HFFc6 (cell line): Measurements from ENCODE around the gene ELL2. TPM values are rescaled to one million over a fixed set of nuclear protein-coding genes. Genes with fewer than 3 reads are reported as not detected.
A peak's percentile ranks its signal among the peaks of the same experiment; 100 is the strongest.

Experiments
- DNase-seq: peaks from one replicate; pipeline ENCODE4 v3.0.0-alpha.2; 2018
- H3K27ac Mint-ChIP-seq: 2 replicates; pipeline ENCODE4 v1.8.0; 2020; ENCODE audit warnings: mild to moderate bottlenecking, mixed read lengths
- H3K27me3 Mint-ChIP-seq: 2 replicates; pipeline ENCODE4 v1.8.0; 2021; ENCODE audit warnings: mild to moderate bottlenecking, moderate library complexity, mixed read lengths; ENCODE audit not compliant: insufficient read depth
- H3K36me3 Mint-ChIP-seq: 2 replicates; pipeline ENCODE4 v1.8.0; 2021; ENCODE audit warnings: low read depth, mixed read lengths
- H3K4me1 Mint-ChIP-seq: 2 replicates; pipeline ENCODE4 v1.8.0; 2020; ENCODE audit warnings: low read depth, mixed read lengths
- H3K4me3 Mint-ChIP-seq: 2 replicates; pipeline ENCODE4 v1.8.0; 2020; ENCODE audit warnings: mild to moderate bottlenecking, moderate library complexity, mixed read lengths
- H3K9me3 Mint-ChIP-seq: 2 replicates; pipeline ENCODE4 v1.8.0; 2020; ENCODE audit warnings: mild to moderate bottlenecking, mixed read lengths
- total RNA-seq, 6 experiments: library from RNA; stranded (reverse); fragmentation: NEBNext Ultra II Directional; extraction: Animal tissue kit (Norgen Biotek cat#: 25700); gene quantifications; 2 replicates in 1 of 6; 3 replicates in 5 of 6; pipeline ENCODE4 v1.2.3, GENCODE V29; 2021
- TF ChIP-seq, protein P1 (sequence below): fragments of 200-600 bp; sonication (generic); IDR thresholded peaks from 2 replicates; pipeline ENCODE4 v1.5.0; 2021; ENCODE audit warnings: antibody characterized with exemption, mild to moderate bottlenecking

ELL2 gene
- total RNA-seq, 6 experiments from 2014 or later = 346 to 505 (median 380) TPM

DNA sequence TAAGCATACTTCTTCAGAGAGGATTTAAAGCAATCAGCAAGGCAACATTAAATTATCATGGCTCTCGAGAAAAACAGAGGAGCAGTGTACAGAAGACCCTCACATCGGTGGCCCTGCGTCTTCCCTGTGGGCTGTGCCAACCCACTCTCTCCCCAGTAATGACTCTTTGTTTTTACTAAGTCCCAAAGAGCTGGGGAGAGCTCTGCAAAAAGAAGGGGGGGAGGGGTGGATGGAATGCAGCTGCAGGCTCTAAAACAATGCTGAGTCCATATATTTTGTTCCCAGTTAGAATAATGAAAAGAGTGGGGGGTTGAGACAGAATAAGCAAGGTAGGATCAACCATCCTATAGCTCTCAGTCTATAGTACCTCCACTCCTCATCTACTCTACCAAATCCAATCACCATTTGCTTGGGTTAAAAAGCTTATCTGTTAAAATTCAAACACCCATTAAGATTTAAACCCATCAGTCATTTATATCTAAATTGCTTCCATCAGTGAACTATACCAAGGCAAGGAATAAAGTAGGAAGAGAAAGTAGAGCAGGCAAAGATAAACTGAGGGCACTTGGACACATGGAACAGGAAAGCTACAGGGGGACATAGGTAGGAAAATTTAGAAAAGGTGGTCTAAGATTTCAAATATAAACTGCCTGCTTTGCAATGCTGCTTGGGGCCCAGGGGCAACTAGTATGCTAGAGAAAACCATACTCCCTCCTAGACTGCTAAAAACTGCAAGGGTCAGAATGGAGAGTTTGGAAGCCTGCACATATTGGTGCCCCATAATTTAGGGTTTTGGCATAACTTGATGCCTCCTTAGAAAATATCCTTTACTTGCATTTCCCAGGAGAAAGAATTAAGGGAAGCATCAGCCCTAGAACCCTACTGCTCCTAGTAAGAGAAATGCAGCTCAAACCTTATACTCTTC, 20.6 kb downstream of the ELL2 start:
- DNase-seq = no peak
- H3K27ac Mint-ChIP-seq = peak overlapping the region; percentile 56
- peak overlapping the region; percentile 44 for H3K4me3 Mint-ChIP-seq
- peaks cover 63% of the 10 kb centered on the region for H3K36me3 Mint-ChIP-seq
- TF ChIP-seq, protein P1, sequence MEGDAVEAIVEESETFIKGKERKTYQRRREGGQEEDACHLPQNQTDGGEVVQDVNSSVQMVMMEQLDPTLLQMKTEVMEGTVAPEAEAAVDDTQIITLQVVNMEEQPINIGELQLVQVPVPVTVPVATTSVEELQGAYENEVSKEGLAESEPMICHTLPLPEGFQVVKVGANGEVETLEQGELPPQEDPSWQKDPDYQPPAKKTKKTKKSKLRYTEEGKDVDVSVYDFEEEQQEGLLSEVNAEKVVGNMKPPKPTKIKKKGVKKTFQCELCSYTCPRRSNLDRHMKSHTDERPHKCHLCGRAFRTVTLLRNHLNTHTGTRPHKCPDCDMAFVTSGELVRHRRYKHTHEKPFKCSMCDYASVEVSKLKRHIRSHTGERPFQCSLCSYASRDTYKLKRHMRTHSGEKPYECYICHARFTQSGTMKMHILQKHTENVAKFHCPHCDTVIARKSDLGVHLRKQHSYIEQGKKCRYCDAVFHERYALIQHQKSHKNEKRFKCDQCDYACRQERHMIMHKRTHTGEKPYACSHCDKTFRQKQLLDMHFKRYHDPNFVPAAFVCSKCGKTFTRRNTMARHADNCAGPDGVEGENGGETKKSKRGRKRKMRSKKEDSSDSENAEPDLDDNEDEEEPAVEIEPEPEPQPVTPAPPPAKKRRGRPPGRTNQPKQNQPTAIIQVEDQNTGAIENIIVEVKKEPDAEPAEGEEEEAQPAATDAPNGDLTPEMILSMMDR = no peak
- no peaks in the 10 kb centered on the region; the same call in none of the 2 replicates for H3K27me3 Mint-ChIP-seq
- H3K9me3 Mint-ChIP-seq = no peaks in the 10 kb centered on the region
- H3K4me1 Mint-ChIP-seq = peaks cover 92% of the 10 kb centered on the region

DNA sequence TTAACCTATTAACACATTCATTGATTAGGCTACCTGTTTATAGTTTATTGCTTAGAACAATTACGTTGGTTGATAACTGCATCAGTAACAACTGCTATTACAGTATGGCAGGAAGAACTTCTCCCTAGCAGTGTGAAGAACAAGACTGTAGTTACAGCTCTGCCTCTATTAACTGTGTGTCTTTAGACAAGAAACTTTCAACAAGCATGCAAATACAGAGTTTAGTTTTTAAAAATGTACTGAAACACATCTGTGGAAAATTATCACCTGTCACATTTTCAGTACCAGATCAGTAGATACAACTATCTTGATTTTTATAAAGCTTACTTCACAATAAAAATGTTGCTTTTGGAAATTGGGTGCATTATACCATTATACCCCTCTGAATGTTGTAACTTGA, 22.2 kb downstream of the ELL2 start:
- Mint-ChIP-seq H3K27me3 (no peaks in the 10 kb centered on the region; the same call in none of the 2 replicates), H3K9me3 (no peaks in the 10 kb centered on the region), H3K36me3 (peaks cover 59% of the 10 kb centered on the region), H3K27ac (peak overlapping the region; percentile 29; the same call in 1 of the 2 replicates), H3K4me3 (peak overlapping the region; percentile 22), H3K4me1 (peaks cover 92% of the 10 kb centered on the region)
- TF ChIP-seq, protein P1 = no peak
- no peak for DNase-seq

DNA sequence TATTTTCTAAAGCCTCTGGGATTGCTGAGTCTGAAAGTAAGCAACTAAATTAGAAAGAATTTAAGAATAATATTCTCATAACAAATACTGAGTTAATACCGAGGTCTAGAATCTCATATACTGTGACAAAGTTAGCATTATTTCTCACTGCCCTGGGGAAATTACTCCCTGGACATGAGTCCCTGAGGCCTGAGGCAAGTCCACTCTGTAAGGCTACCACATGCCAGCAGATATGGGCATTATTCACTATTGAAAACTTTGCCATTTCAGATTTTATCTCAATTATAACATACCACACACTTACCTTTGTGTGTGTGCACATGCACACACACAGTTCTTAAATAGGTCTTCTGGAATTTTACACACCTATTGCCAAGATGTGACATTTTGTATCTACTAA, 22.9 kb downstream of the ELL2 start:
- Mint-ChIP-seq H3K9me3 (no peaks in the 10 kb centered on the region), H3K4me1 (peaks cover 92% of the 10 kb centered on the region), H3K4me3 (no peak overlapping the region), H3K36me3 (peaks cover 60% of the 10 kb centered on the region), H3K27ac (peak overlapping the region; percentile 29; the same call in 1 of the 2 replicates), H3K27me3 (no peaks in the 10 kb centered on the region; the same call in none of the 2 replicates)
- TF ChIP-seq, protein P1 = no peak
- no peak for DNase-seq

DNA sequence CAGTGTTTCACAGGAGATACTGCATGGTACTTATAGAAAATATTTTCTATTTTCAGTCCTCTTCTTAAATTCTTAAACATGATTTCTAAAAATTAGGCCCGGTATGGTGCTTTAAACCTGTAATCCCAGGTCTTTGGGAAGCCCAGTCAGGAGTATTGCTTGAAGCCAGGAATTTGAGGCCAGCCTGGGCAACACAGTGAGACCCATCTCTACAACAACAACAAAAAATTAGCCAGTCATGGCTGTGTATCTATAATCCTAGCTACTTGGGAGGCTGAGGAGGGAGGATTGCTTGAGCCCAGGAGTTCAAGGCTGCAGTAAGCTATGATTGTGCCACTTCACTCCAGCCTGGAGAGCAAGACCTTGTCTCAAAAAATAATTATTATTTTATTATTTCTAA, 23.3 kb downstream of the ELL2 start:
- peaks cover 94% of the 10 kb centered on the region for H3K4me1 Mint-ChIP-seq
- DNase-seq = no peak
- no peaks in the 10 kb centered on the region; the same call in none of the 2 replicates for H3K27me3 Mint-ChIP-seq
- peaks cover 62% of the 10 kb centered on the region for H3K36me3 Mint-ChIP-seq
- H3K9me3 Mint-ChIP-seq = no peaks in the 10 kb centered on the region
- TF ChIP-seq, protein P1 = no peak
- peak overlapping the region; percentile 7; the same call in 1 of the 2 replicates for H3K4me3 Mint-ChIP-seq
- peak overlapping the region; percentile 68 for H3K27ac Mint-ChIP-seq

DNA sequence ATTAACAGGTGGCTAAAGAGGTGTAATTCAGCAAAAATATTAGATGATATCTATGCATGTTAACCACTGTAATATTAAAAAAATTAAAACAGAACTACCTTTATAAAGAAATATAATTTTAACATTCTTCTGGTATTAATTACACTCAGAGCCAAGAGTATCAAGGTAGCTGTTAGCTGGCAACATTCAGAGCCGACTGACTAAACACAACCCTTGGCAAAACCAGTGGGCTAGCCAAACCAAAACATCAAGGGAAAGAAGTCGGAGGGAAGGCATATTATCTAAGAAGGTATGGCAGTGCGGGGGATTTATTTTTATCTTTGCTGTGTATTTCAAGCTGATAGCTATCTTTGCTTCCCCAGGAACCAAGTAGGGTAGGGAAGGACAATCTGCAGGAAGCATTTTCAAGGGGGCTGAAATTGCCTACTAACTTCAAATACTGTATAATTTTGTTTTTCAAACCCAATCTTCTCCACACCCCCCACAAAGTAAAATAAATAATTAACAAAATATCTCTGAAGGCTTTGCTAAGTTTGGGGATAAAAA, 24.0 kb downstream of the ELL2 start:
- Mint-ChIP-seq H3K27ac (peak overlapping the region; percentile 68), H3K9me3 (no peaks in the 10 kb centered on the region), H3K27me3 (peaks cover 4% of the 10 kb centered on the region), H3K4me1 (peaks cover 97% of the 10 kb centered on the region), H3K4me3 (peak overlapping the region; percentile 7; the same call in 1 of the 2 replicates), H3K36me3 (peaks cover 69% of the 10 kb centered on the region)
- no peak for DNase-seq
- TF ChIP-seq, protein P1 = no peak
